Body of pancreas (tissue), 4 donors: Measurements from ENCODE around the gene OR6B2. TPM values are rescaled to one million over a fixed set of nuclear protein-coding genes. Genes with fewer than 3 reads are reported as not detected.

Source experiments
- ATAC-seq: fragments of 150-250 bp; one replicate; pipeline ENCODE4 v1.9.1; 2016
- DNase-seq, 4 donors: peaks; one replicate each; pipeline ENCODE4 v3.0.0-alpha.2; 2019
- H3K27ac ChIP-seq, 4 donors: fragments of 200-600 bp; sonication (generic); 1 replicate in 3 of 4; 2 replicates in 1 of 4; pipeline versions ENCODE4 v1.5.1 to v1.6.1; 2016 to 2019; ENCODE audit warnings: mild to moderate bottlenecking in 1 of 4, mixed read lengths in 1 of 4, moderate library complexity in 1 of 4
- H3K27me3 ChIP-seq, 2 donors: fragments of 200-600 bp; sonication (generic); one replicate each; pipeline ENCODE4 v1.6.0; 2016; ENCODE audit warnings: mild to moderate bottlenecking in 1 of 2
- H3K36me3 ChIP-seq, 2 donors: fragments of 200-600 bp; sonication (generic); replicated peaks in 1 of 2; 2 replicates each; pipeline ENCODE4 v1.5.1; 2016; ENCODE audit warnings: low read depth in 2 of 2; ENCODE audit not compliant: insufficient read depth in 1 of 2
- H3K4me1 ChIP-seq: fragments of 200-600 bp; sonication (generic); one replicate; pipeline ENCODE4 v1.6.0; 2016
- H3K4me3 ChIP-seq, 2 donors: fragments of 200-600 bp; sonication (generic); 1 replicate in 1 of 2; 2 replicates in 1 of 2; pipeline ENCODE4 v1.5.1; 2016 to 2019
- H3K9me3 ChIP-seq, 3 donors: fragments of 200-600 bp; sonication (generic); 1 replicate in 2 of 3; 2 replicates in 1 of 3; pipeline ENCODE4 v1.5.1; 2016
- POLR2A ChIP-seq, 3 donors: fragments of 450-650 bp; IDR thresholded peaks; one replicate each; pipeline ENCODE4 v1.6.1; 2016; ENCODE audit warnings: antibody characterized with exemption in 3 of 3, mild to moderate bottlenecking in 2 of 3
- WGBS, 2 donors: methylation state at CpG; one replicate each; pipeline ENCODE4 v1.1.5; 2017; 5-methylcytosine and 5-hydroxymethylcytosine counted together
- intact Hi-C: fragments of 100-400 bp; cut with DNase I; formaldehyde crosslinking; loops from one replicate; pipeline ENCODE4 v1.15.1; 2023
- total RNA-seq, 2 donors: library from RNA; depleted of rRNA; stranded (reverse); fragments of >200 nt; gene quantifications; one replicate each; pipeline ENCODE4 v1.1.0, GENCODE V29; 2016
- TF ChIP-seq, protein P1 (sequence below), 7 experiments: fragments of 450-650 bp in 4 of 7; fragments of 200-600 bp in 3 of 7; sonication (generic) in 3 of 7; IDR thresholded peaks; one replicate each; pipeline ENCODE4 v1.5.1; 2016 to 2019; ENCODE audit warnings: antibody characterized with exemption in 7 of 7

OR6B2 gene
- not detected for total RNA-seq

- Histone ChIP-seq H3K27me3 (no peaks in the 10 kb centered on the region), H3K4me1 (no peaks in the 10 kb centered on the region), H3K9me3 (no peaks in the 10 kb centered on the region), H3K36me3 (no peaks in the 10 kb centered on the region), H3K4me3 (no peak within 1 kb of the TSS), H3K27ac (no peak within 1 kb of the TSS)
- ATAC-seq (no peak), DNase-seq (no peak)
- TF ChIP-seq, protein P1, sequence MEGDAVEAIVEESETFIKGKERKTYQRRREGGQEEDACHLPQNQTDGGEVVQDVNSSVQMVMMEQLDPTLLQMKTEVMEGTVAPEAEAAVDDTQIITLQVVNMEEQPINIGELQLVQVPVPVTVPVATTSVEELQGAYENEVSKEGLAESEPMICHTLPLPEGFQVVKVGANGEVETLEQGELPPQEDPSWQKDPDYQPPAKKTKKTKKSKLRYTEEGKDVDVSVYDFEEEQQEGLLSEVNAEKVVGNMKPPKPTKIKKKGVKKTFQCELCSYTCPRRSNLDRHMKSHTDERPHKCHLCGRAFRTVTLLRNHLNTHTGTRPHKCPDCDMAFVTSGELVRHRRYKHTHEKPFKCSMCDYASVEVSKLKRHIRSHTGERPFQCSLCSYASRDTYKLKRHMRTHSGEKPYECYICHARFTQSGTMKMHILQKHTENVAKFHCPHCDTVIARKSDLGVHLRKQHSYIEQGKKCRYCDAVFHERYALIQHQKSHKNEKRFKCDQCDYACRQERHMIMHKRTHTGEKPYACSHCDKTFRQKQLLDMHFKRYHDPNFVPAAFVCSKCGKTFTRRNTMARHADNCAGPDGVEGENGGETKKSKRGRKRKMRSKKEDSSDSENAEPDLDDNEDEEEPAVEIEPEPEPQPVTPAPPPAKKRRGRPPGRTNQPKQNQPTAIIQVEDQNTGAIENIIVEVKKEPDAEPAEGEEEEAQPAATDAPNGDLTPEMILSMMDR (IDR thresholded peaks at IDR 0.05), result no peak
- no peak for TF ChIP-seq POLR2A (IDR thresholded peaks at IDR 0.05)
- intact Hi-C loops, result no loop called here
- WGBS, 2 donors, result 48 to 53% methylated on average over 6 of the region's 6 CpGs
These were observed at the start of gene OR6B2 for GRCh38 chr2:240030379-240031094. Gene OR6B2 (minus strand): TSS chr2:240030429. CDS start chr2:240030429, 0 bp downstream.

- DNase-seq (no peak), ATAC-seq (no peak)
- peaks cover 0 to 4% (median 0%) of the 10 kb centered on the region in 3 donors for H3K9me3 ChIP-seq
- H3K4me3 ChIP-seq, result no peak overlapping the region
- H3K27me3 ChIP-seq, result no peaks in the 10 kb centered on the region
- TF ChIP-seq, protein P1 (IDR thresholded peaks at IDR 0.05), result no peak
- no peak for TF ChIP-seq POLR2A (IDR thresholded peaks at IDR 0.05)
- no peaks in the 10 kb centered on the region for H3K36me3 ChIP-seq
- intact Hi-C loops, result no loop called here
- no peak overlapping the region for H3K27ac ChIP-seq
- WGBS, 2 donors, result 26 to 50% methylated on average over 2 of the region's 2 CpGs
- H3K4me1 ChIP-seq, result no peaks in the 10 kb centered on the region
These were observed 48.4 kb upstream of the OR6B2 start for GRCh38 chr2:240078631-240079030.

- Histone ChIP-seq H3K9me3 (peaks cover 0 to 4% (median 0%) of the 10 kb centered on the region in 3 donors), H3K27ac (no peak overlapping the region), H3K36me3 (no peaks in the 10 kb centered on the region), H3K4me3 (no peak overlapping the region), H3K4me1 (no peaks in the 10 kb centered on the region), H3K27me3 (no peaks in the 10 kb centered on the region)
- no peak for TF ChIP-seq POLR2A (IDR thresholded peaks at IDR 0.05)
- TF ChIP-seq, protein P1 (IDR thresholded peaks at IDR 0.05), result no peak
- intact Hi-C loops, result no loop called here
- no peak for DNase-seq
- no peak for ATAC-seq
These were observed 47.2 kb upstream of the OR6B2 start for GRCh38 chr2:240077442-240077841.

DNA sequence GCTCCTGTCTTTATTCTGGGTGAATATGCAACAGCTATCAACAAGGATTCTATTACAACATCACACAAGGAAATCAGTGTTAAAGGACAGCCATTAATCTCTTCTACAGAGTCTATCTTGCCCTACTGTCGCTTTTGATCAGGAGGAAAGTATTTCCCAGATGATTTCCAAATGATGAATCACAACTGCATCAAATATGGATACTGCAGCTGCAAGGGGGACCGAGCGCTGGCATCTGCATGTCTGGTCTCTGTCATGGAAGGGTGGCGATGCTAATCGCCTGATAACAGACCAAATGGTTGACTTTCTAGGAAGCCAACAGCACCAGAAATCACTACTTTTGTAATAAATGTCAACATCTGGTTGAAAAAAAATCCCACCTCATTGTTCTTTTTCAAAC is 44.3 kb upstream of the OR6B2 start:
- WGBS, 2 donors, result 43 to 64% methylated on average over 5 of the region's 5 CpGs
- TF ChIP-seq, protein P1 (IDR thresholded peaks at IDR 0.05), result no peak
- Histone ChIP-seq H3K27me3 (no peaks in the 10 kb centered on the region), H3K4me1 (no peaks in the 10 kb centered on the region), H3K9me3 (peaks cover 0 to 4% (median 0%) of the 10 kb centered on the region in 3 donors), H3K4me3 (no peak overlapping the region), H3K36me3 (no peaks in the 10 kb centered on the region), H3K27ac (no peak overlapping the region)
- DNase-seq, result no peak
- no peak for ATAC-seq
- intact Hi-C loops, result no loop called here

DNA sequence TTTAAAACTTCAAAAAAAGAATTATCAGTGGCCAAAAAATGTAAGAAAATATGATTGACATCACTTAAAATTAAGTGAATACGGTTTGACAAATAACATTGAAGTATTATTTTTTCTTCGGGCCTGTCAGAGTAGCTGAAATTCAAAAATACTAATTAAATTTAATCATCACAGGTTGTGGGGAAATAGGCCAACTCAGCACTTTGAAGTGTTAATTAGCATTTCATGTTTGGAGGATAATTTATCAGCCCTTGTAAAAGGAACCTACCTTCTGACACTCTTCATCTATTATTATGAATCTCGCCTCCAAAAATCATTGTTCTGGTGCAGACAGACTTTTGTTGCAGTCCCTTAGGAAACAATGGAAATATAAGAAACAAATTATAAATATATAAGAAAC is 40.7 kb upstream of the OR6B2 start:
- H3K4me3 ChIP-seq, result no peak overlapping the region
- WGBS, 2 donors, result 77 to 85% methylated on average over 3 of the region's 3 CpGs
- intact Hi-C loops, result no loop called here
- H3K27me3 ChIP-seq, result no peaks in the 10 kb centered on the region
- H3K9me3 ChIP-seq, result no peaks in the 10 kb centered on the region
- DNase-seq (no peak), ATAC-seq (no peak)
- H3K27ac ChIP-seq, result no peak overlapping the region
- no peaks in the 10 kb centered on the region for H3K4me1 ChIP-seq
- H3K36me3 ChIP-seq, result no peaks in the 10 kb centered on the region
- TF ChIP-seq POLR2A (IDR thresholded peaks at IDR 0.05), result no peak
- TF ChIP-seq, protein P1 (IDR thresholded peaks at IDR 0.05), result no peak
